H1 (cell line): ENCODE results near the gene ATP1B3. TPM values are rescaled to one million over a fixed set of nuclear protein-coding genes. Genes with fewer than 3 reads are reported as not detected.

Experiments used
- CTCF ChIA-PET: fragments of 300-600 bp; sonication (Branson Sonifier 250); formaldehyde crosslinking; loops from one replicate; lab custom pipeline; 2021; ENCODE audit not compliant: partially characterized antibody; lab: Charles Lee
- POLR2A ChIA-PET: fragments of 300-600 bp; sonication (Branson Sonifier 250); formaldehyde crosslinking; loops from one replicate; lab custom pipeline; 2021; ENCODE audit warnings: inconsistent platforms; ENCODE audit not compliant: partially characterized antibody; lab: Charles Lee
- DNase-seq, 2 experiments: peaks; one replicate each; pipeline versions ENCODE4 v3.0.0 to v3.0.0-alpha.2; 2010 to 2022; ENCODE audit warnings: low spot score in 2 of 2, low read depth in 1 of 2, mixed read lengths in 1 of 2
- FAIRE-seq: peaks from 2 replicates; lab custom pipeline; 2011; peaks lifted over from hg19 to GRCh38; lab: Jason Lieb, UNC
- H2AFZ ChIP-seq: 2 replicates; pipeline ENCODE4 v1.8.1; 2012; ENCODE audit warnings: low read length, inconsistent platforms
- H2AK5ac ChIP-seq: 2 replicates; pipeline ENCODE4 v1.6.1; 2013; ENCODE audit warnings: low read depth, low read length
- H2BK120ac ChIP-seq: replicated peaks from 2 replicates; pipeline ENCODE3; 2013; ENCODE audit warnings: low read depth, low read length, inconsistent platforms
- H2BK12ac ChIP-seq: 2 replicates; pipeline ENCODE4 v1.6.1; 2013; ENCODE audit warnings: low read depth, low read length
- H2BK15ac ChIP-seq: 2 replicates; pipeline ENCODE4 v1.6.1; 2013; ENCODE audit warnings: low read length
- H2BK20ac ChIP-seq: 2 replicates; pipeline ENCODE4 v1.6.1; 2013; ENCODE audit warnings: low read length
- H2BK5ac ChIP-seq: 2 replicates; pipeline ENCODE4 v1.6.1; 2013; ENCODE audit warnings: low read depth, low read length
- H3K14ac ChIP-seq: 2 replicates; pipeline ENCODE4 v1.6.1; 2013; ENCODE audit warnings: inconsistent platforms; ENCODE audit not compliant: insufficient read length
- H3K18ac ChIP-seq: 2 replicates; pipeline ENCODE4 v1.6.1; 2013; ENCODE audit warnings: low read length; ENCODE audit errors: extremely low read depth
- H3K23ac ChIP-seq: 2 replicates; pipeline ENCODE4 v1.6.1; 2013; ENCODE audit warnings: inconsistent platforms; ENCODE audit not compliant: insufficient read length
- H3K23me2 ChIP-seq: 2 replicates; pipeline ENCODE4 v1.6.1; 2013; ENCODE audit warnings: low read depth, low read length
- H3K27ac ChIP-seq: 2 replicates; pipeline ENCODE4 v1.6.1; 2011; ENCODE audit warnings: low read depth, low read length, inconsistent platforms
- H3K27me3 ChIP-seq, 4 experiments: replicated peaks in 1 of 4; 1 replicate in 1 of 4; 2 replicates in 3 of 4; pipeline versions ENCODE4 v1.6.1 to v1.8.1; 2011 to 2013; ENCODE audit warnings: low read length in 3 of 4, mild to moderate bottlenecking in 3 of 4, inconsistent platforms in 2 of 4, mixed read lengths in 2 of 4, moderate library complexity in 1 of 4; ENCODE audit not compliant: control insufficient read depth in 3 of 4, insufficient read depth in 3 of 4; ENCODE audit errors: extremely low read depth in 1 of 4
- H3K36me3 ChIP-seq, 4 experiments: 2 replicates each; pipeline versions ENCODE4 v1.6.1 to v1.8.1; 2011 to 2013; ENCODE audit warnings: mild to moderate bottlenecking in 4 of 4, low read length in 3 of 4, moderate library complexity in 2 of 4, control low read depth in 1 of 4, inconsistent platforms in 1 of 4; ENCODE audit not compliant: insufficient read depth in 4 of 4, control insufficient read depth in 2 of 4
- H3K4ac ChIP-seq: replicated peaks from 2 replicates; pipeline ENCODE3; 2013; ENCODE audit warnings: low read length, low read depth, mixed read lengths, inconsistent platforms; ENCODE audit not compliant: insufficient read length
- H3K4me1 ChIP-seq, 4 experiments: replicated peaks in 1 of 4; 1 replicate in 1 of 4; 2 replicates in 3 of 4; pipeline versions ENCODE4 v1.6.1 to v1.8.1; 2011 to 2013; ENCODE audit warnings: low read length in 3 of 4, inconsistent platforms in 2 of 4, mixed read lengths in 1 of 4; ENCODE audit not compliant: insufficient read depth in 4 of 4, control insufficient read depth in 3 of 4
- H3K4me2 ChIP-seq, 2 experiments: 2 replicates each; pipeline versions ENCODE4 v1.6.1 to v1.8.1; 2011 to 2013; ENCODE audit warnings: low read depth in 2 of 2, low read length in 2 of 2, control low read depth in 1 of 2, inconsistent platforms in 1 of 2, mild to moderate bottlenecking in 1 of 2; ENCODE audit not compliant: insufficient read depth in 1 of 2
- H3K4me3 ChIP-seq, 4 experiments: fragments of 200-600, 300-600 bp in 1 of 4; sonication (generic), shearing (Covaris generic), sonication (Bioruptor Twin) in 1 of 4; 2 replicates each; pipeline versions ENCODE4 v1.5.1 to v1.8.1; 2011 to 2016; ENCODE audit warnings: low read length in 4 of 4, low read depth in 3 of 4, control low read depth in 2 of 4, inconsistent platforms in 2 of 4, mild to moderate bottlenecking in 2 of 4, mixed read lengths in 1 of 4, moderate library complexity in 1 of 4; ENCODE audit not compliant: insufficient read depth in 2 of 4; ENCODE audit errors: extremely low read depth in 1 of 4
- H3K56ac ChIP-seq: replicated peaks from 2 replicates; pipeline ENCODE3; 2013; ENCODE audit warnings: low read depth, mild to moderate bottlenecking, mixed read lengths, low read length, inconsistent platforms; ENCODE audit not compliant: insufficient read length
- H3K79me1 ChIP-seq: 2 replicates; pipeline ENCODE4 v1.6.1; 2013; ENCODE audit warnings: low read depth, low read length, control low read depth
- H3K79me2 ChIP-seq, 2 experiments: 2 replicates each; pipeline versions ENCODE4 v1.6.1 to v1.8.1; 2012 to 2013; ENCODE audit warnings: low read length in 2 of 2, mild to moderate bottlenecking in 2 of 2, inconsistent platforms in 1 of 2; ENCODE audit not compliant: insufficient read depth in 2 of 2, control insufficient read depth in 1 of 2
- H3K9ac ChIP-seq, 4 experiments: replicated peaks in 1 of 4; 1 replicate in 1 of 4; 2 replicates in 3 of 4; pipeline versions ENCODE4 v1.6.1 to v1.8.1; 2011 to 2013; ENCODE audit warnings: low read depth in 3 of 4, low read length in 3 of 4, control low read depth in 2 of 4, mild to moderate bottlenecking in 2 of 4, moderate library complexity in 2 of 4, inconsistent platforms in 1 of 4; ENCODE audit errors: extremely low read depth in 1 of 4
- H3K9me3 ChIP-seq, 2 experiments: 2 replicates each; pipeline versions ENCODE4 v1.6.1 to v1.8.1; 2012 to 2013; ENCODE audit warnings: mild to moderate bottlenecking in 2 of 2, moderate library complexity in 2 of 2, control low read depth in 1 of 2, inconsistent platforms in 1 of 2, low read depth in 1 of 2, low read length in 1 of 2, mixed read lengths in 1 of 2; ENCODE audit not compliant: insufficient read depth in 2 of 2
- H4K20me1 ChIP-seq, 2 experiments: replicated peaks in 1 of 2; 2 replicates each; pipeline versions ENCODE3 to v1.8.1; 2011 to 2013; ENCODE audit warnings: inconsistent platforms in 2 of 2, low read length in 2 of 2, mild to moderate bottlenecking in 1 of 2; ENCODE audit not compliant: insufficient read depth in 2 of 2, control insufficient read depth in 1 of 2
- H4K5ac ChIP-seq: 2 replicates; pipeline ENCODE4 v1.6.1; 2013; ENCODE audit warnings: low read length, low read depth, mixed read lengths, inconsistent platforms; ENCODE audit not compliant: insufficient read length
- H4K8ac ChIP-seq: 2 replicates; pipeline ENCODE4 v1.8.0; 2013; ENCODE audit warnings: mild to moderate bottlenecking, moderate library complexity, low read length, inconsistent platforms; ENCODE audit not compliant: insufficient read depth; ENCODE audit errors: extremely low read depth
- H4K91ac ChIP-seq: replicated peaks from 2 replicates; pipeline ENCODE3; 2013; ENCODE audit warnings: low read length, mixed read lengths, inconsistent platforms; ENCODE audit not compliant: insufficient read length
- KDM4A ChIP-seq: IDR thresholded peaks from one replicate; pipeline ENCODE4 v1.7.1; 2012; ENCODE audit warnings: low read depth, mild to moderate bottlenecking, moderate library complexity, low read length, inconsistent platforms; ENCODE audit not compliant: severe bottlenecking
- TCF12 ChIP-seq: IDR thresholded peaks from 2 replicates; pipeline ENCODE4 v1.6.1; 2011; ENCODE audit warnings: low read depth, mild to moderate bottlenecking, low read length
- WGBS, 2 experiments: shearing (Covaris generic) in 1 of 2; methylation state at CpG; one replicate each; pipeline versions ENCODE4 v1.1.6 to v1.1.7; 2013 to 2015; ENCODE audit warnings: low lambda C conversion rate in 2 of 2, mixed read lengths in 2 of 2, inconsistent platforms in 1 of 2, low coverage in 1 of 2, missing lambda C conversion rate in 1 of 2; ENCODE audit not compliant: insufficient replicate concordance in 2 of 2, insufficient coverage in 1 of 2, insufficient read length in 1 of 2; ENCODE audit errors: extremely low coverage in 1 of 2, missing lambda C conversion rate in 1 of 2; 5-methylcytosine and 5-hydroxymethylcytosine counted together
- polyA plus RNA-seq, 7 experiments: library from polyadenylated mRNA; depleted of rRNA in 3 of 7; stranded (reverse) in 5 of 7; unstranded in 2 of 7; fragments of >200 nt in 5 of 7; fragments of 200-250 nt in 2 of 7; gene quantifications; 1 replicate in 5 of 7; 2 replicates in 1 of 7; 4 replicates in 1 of 7; pipeline versions ENCODE4 v1.2.1 to v1.2.3, GENCODE V29; 2011 to 2013; ENCODE audit warnings: missing spikeins in 2 of 7, mixed read lengths in 2 of 7
- total RNA-seq: library from RNA; stranded (reverse); fragmentation: NEBNext Ultra II Directional; extraction: Animal tissue kit (Norgen Biotek cat#: 25700); gene quantifications from 2 replicates; pipeline ENCODE4 v1.2.1, GENCODE V29; 2021

The ATP1B3 gene
- total and polyA plus RNA-seq, 2 of the 8 experiments (the other 6 are each of a cell fraction or from before 2014, with no cell fraction given) = 233 to 342 TPM

- Histone ChIP-seq H3K36me3 (peaks cover 2 to 64% (median 29%) of the 10 kb centered on the region in 4 experiments; a peak in 7 of 8 replicates), H3K79me2 (peaks cover 3 to 27% of the 10 kb centered on the region in 2 experiments; a peak in 3 of 4 replicates), H3K18ac (no peak overlapping the region), H2BK120ac (no peak overlapping the region), H3K79me1 (peaks cover 8% of the 10 kb centered on the region), H2BK15ac (no peak overlapping the region), H4K5ac (no peak overlapping the region), H3K27me3 (peaks cover 0 to 2% (median 0%) of the 10 kb centered on the region in 4 experiments; a peak in 1 of 7 replicates), H3K4ac (no peak overlapping the region), H3K23me2 (no peaks in the 10 kb centered on the region), H3K4me1 (no peaks in the 10 kb centered on the region), H2BK20ac (no peak overlapping the region), H3K27ac (no peak overlapping the region), H4K20me1 (peaks cover 0 to 6% of the 10 kb centered on the region in 2 experiments), H2BK5ac (no peak overlapping the region), H3K56ac (no peak overlapping the region), H4K8ac (no peak overlapping the region), H3K9ac (no peak overlapping the region), H3K4me2 (no peak overlapping the region), H2BK12ac (no peak overlapping the region), H3K9me3 (peaks cover 5% of the 10 kb centered on the region in 2 experiments; a peak in 2 of 4 replicates), H3K4me3 (no peak overlapping the region), H3K23ac (no peak overlapping the region), H3K14ac (no peak overlapping the region), H2AFZ (no peak overlapping the region), H4K91ac (no peak overlapping the region), H2AK5ac (no peak overlapping the region)
- no peak for FAIRE-seq
- DNase-seq = no peak
- POLR2A ChIA-PET = no interaction called here
- no peak for TF ChIP-seq KDM4A
- TF ChIP-seq TCF12 = no peak
- 88% methylated on average over 2 of the region's 2 CpGs; no CpG with 5 or more reads in 1 of the 2 experiments for WGBS, 2 experiments
- CTCF ChIA-PET = interaction anchor here (1.7 kb wide), 1 partner anchor 8 kb away, joined by 7 read pairs; no protein-coding TSS in a partner anchor
Measured at GRCh38 chr3:141905129-141905528, 28.7 kb downstream of the ATP1B3 start.
